GM19099 (cell line): ENCODE data around the gene UNC5C.

Experiments
- POLR2A ChIP-seq: IDR thresholded peaks from 3 replicates; pipeline ENCODE4 v1.6.1; 2011; ENCODE audit warnings: low read depth; ENCODE audit not compliant: insufficient read length; ENCODE audit errors: extremely low read depth

UNC5C gene

DNA sequence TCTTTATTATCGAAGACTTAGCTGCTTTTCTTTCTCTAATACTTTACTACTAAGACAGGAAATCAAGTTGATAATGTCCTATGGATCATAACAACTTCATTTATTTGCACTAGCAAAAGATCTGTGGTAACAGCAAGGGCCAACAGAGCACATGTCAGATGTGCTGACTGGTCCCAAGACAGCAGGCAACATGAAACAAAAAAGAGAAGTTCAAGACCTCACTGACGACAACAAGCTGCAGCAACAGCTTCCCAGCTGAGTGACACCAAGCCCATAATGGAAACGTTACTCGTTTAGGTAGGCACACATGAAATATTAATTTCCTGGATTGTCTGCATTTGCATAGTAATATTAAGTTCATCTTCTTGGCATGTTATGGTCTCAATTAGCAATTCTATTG is 126.9 kb downstream of the UNC5C start:
- TF ChIP-seq POLR2A: no peak

DNA sequence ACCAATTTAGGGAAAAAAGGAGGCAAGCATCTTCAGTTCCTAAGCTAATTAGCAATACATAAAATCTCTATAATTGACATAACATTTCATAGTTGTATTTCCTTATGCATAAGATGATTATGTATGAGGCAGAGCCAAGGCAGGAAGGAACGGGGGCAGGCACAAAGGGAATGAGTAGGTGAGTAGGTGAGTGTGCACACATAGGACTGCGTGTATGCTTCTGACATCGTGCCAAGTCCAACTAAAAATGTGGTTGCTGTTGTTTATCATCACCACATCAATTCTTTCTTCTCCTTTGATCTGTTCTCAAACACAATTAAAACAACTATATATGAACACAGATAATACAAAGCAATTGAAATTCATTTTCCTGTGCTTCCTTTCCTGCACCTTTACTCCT is 131.2 kb downstream of the UNC5C start:
- no peak for TF ChIP-seq POLR2A

DNA sequence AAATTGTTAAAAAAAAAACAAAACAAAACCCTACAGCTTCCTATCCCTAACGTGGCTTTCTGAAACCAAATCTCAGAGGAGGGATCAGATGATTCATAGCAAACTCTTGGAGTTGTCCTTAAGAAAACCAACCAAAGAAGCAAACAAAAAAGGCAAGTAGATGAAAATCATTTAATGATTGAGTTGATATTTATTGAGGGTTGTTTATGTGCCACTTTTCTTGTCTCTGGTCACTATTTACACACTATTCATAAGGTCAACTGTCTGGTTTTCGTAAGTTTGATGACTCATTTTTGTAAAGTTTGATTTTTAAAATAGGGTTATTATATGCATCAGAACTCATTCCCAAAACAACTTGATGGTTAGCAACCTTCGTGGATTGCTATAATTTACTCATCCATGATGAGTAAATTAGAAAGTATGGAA is 133.4 kb downstream of the UNC5C start:
- no peak for TF ChIP-seq POLR2A

DNA sequence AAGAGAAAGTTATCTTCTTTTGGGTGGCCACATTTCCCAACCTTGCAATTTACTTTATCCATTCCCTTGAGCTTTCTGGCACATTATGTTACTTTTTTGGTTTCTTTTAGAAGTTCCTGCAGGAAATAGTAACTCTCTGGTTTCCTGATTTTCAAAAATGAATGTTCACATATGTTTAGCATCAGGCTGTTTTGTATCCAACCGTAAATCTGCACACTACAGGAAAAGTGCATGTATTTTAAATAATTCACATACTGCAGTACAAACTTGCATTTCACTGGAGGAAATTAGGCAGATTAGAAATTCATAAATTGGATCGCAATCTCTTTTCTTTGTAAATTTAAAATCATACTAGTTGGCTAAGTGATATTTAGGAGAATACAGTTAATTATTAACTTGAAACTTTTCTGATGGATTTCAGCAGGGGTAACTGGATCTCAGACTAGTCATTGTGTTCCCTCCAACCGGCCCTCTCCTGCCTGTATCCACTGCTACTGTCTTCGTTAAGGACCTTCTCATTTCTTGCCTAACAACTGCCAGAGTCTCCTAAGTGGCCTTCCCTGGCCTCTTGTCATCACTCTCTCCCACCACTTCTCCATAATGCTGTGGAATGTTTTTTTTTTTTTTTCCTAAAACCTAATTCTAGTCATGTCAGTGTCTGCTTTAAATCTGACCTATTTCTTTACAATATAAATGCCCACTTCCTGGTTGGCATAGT is 137.2 kb downstream of the UNC5C start:
- TF ChIP-seq POLR2A: no peak

DNA sequence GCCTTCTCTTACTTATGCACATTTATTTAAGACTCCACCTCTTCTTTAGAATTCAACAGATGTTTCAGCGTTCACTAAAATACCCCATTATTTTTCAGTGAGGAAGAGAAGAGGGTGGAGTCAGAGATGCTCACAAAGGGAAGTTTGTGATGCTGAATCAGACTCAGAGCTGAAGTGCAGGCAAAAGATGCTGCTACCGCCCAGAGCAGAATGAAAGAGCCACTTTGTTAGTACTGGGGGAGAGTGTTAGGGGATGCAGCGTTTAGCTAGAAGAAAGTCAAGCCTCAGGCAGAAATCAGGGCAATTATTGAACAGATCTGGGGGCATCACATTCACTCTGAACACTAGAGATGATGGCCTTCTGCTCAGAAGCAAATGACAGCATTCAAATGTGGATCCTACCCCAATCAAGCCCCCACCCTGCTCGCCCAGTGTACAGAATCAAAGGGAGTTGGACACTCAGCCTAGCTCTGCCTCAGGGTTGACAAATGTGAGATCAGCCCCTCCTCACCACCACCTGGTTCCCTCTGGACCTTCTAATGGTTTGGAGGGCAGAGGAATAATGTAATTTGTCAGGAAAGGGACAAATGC is 138.3 kb downstream of the UNC5C start:
- TF ChIP-seq POLR2A: no peak

DNA sequence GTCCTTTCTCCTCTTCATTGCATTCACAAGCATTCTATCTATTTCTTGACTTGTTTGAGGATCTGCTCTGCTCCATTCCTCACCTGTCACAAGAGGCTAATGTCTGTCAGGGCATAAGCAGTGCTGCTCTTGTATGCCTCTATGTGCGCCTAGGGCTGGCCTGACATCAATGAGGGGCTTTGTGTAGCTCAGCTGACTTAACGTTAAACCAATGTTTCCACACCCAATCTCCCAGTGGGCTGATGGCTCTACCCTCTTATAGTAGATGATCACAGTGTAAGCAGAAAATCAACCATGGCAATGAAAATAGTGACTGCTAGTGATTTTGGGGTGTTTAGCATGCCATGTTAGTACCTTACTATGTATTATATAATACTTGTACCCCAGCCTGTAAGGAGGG is 139.0 kb downstream of the UNC5C start:
- TF ChIP-seq POLR2A: no peak

DNA sequence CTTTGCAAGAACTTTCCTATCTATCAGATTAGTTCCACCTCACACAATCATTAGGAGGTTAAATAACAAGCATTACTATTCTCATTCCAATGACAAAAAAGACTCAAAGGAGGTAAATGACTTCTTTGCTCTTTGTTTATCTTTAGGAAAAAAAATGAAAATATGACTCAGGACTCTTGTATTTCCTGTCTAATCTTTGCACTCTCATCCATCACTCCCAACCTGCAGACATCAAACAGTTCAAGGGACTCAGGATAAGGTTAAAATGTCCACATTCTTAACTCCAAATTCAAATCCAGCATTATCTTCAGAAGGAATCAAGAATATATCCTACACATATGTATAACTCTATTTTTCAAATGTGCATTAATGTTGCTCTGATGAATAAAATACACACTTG is 139.6 kb downstream of the UNC5C start:
- no peak for TF ChIP-seq POLR2A

DNA sequence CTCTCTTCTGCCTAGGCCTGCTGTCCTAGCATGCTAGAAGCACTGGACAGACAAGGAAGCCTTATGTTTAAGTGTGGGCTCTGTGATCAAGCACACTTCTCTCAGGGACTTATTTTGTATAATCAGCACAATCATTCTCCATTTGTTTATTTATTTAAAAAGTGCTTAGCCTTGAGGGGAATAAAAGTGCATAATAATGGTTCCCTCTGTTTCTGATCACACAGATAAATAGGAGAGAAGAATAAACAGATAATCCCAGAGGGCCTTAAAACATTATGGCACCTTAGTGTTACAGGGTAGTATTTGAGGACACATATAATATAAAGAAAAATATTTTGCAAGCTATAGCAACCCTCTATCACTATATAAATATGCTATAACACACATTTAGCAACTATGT is 146.5 kb downstream of the UNC5C start:
- TF ChIP-seq POLR2A: no peak

DNA sequence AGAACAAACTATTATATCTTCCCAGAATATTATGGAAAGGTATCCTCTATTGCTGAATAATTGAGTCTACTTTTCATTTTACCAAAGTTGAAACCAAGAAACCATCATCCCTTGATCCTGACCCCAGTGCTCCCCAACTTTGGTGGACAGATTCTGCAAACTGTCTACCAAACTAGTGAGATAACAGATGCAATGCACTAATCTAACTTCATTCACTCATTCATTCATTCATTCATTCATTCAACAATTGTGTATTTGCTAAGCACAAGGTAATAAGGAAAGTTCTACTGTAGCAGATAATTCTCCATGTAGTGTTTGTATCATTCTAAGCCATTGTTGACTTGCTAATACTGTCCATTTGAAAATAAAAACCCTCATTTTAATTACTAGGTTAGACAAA is 150.6 kb downstream of the UNC5C start:
- TF ChIP-seq POLR2A: no peak

DNA sequence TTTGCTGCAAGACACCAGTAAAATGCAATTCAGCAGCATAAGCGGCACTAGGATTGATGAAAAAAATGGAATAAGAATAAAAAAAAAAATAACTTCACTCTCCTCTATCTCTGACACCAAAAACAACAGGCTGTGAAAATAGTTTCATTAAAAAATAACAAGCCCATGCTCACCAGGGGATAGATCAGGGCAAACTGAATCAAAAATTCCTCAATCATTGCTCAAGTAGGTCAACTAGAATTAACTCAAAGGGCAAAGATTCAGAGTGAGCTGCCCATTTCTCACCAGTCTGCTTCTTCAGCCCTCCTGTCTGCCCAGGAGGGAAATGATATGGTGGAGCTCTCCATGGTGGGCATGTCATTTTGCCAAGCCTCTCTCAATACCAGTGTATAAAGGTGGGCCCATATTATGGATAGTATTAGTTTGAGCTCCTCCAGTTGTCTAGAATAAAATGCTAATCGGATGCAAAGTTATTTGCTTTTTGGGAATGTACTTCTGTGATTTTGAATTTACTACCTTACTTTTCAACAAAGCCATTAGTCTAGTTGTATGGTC is 153.9 kb downstream of the UNC5C start:
- no peak for TF ChIP-seq POLR2A

DNA sequence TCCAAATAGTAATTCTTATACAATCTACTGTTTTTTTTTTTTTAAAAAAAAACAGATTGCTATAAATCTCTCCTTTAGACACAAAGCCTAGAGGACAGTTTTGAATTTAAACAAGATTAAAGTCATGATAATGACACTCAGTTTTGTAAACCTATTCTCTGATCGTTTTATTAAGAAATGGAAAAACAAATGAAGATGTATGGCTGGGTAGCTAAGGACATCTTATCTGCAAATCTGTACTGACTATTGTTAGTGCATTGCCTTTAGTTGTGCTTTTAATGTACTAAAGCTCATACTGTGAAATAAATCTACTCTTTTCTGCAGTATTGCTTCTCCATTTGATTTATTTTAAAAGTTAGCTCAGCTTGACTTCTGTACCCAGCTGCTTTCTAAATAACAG is 155.0 kb downstream of the UNC5C start:
- TF ChIP-seq POLR2A: no peak

DNA sequence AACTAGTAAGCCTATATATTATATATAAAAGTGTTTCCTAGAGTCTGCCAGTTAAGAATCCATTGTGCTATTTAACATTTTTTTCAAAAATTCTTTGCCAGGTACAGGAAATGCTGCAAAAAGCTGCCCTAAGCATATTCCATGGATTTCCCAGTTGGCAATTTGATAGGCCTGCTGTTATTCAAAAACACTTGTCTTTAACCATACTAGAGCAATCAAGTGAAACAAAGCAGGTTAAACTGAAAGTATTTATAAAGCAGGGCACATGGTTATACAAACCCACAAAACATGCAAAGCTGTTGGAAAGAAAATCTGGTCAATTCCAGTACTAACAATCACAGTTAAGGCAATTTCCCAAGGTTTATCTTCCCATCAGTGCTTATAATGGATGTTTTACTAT is 159.9 kb downstream of the UNC5C start:
- TF ChIP-seq POLR2A: no peak

DNA sequence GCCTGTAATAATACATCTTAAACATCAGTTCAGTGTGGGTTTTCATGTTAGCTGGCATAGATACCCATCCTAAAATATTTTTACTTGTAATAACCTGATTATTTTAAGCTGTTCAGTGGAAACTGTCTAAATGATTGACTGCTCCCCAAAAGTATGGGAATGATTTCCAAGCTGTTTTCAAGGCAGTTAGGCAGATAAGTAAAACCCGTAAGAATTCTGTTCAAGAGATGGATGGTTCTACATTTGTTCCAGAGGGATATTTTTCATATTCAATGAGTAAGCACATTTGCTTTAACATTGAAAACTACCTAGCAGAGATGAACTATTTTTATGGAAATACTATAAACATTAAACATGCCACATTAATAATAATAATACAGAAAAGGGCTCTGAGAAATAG is 161.1 kb downstream of the UNC5C start:
- no peak for TF ChIP-seq POLR2A

DNA sequence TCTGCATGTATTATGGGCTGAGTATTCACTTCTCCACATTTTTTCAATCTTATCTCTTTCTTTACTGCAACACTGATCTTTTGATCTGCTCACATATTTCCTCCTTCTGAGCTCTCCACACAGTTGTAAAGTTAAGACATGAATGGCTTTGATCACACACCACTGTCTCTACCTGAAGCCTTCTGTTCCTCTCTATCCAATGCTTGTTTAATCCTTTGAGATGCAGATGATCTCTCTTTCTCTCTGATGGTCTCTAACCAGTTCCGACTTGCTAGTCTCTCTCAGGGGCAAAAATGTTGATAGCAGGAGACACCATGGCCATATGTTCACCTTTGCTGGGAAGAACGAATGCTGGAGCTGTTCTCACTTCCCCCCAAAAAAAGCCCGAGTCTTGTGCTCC is 162.4 kb downstream of the UNC5C start:
- no peak for TF ChIP-seq POLR2A

DNA sequence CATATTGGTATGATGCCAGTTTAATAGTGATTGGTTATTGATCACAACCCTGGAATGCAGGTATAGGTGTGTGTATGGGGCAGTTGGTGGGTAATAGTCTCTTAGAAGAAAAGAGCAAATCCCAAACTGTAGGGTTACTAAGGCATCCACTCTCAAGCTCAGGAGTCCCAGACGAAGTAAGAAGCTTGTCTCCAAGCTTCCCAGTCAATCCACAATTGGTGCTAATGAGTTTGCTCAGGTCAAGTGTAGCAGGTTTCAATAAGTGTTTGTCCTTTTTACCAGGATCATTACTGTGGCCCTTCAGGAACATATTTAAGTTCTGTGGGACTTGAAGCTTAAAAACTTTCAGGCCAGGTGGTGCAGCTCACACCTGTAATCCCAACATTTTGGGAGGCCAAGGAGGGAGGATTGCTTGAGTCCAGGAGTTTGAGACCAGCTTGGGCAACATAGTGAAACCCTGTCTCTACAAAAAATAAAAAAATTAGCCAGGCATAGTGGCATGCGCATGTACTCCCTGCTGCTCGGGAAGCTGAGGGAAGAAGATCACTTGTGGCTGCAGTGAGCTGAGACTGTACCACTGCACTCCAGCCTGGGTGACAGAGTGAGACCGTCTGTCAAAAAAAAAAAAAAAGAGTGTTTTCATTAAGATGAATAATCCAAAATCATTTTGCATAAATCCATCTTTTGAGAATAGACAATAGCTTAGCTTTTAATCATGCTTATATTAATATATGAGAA is 166.8 kb downstream of the UNC5C start:
- TF ChIP-seq POLR2A: no peak

DNA sequence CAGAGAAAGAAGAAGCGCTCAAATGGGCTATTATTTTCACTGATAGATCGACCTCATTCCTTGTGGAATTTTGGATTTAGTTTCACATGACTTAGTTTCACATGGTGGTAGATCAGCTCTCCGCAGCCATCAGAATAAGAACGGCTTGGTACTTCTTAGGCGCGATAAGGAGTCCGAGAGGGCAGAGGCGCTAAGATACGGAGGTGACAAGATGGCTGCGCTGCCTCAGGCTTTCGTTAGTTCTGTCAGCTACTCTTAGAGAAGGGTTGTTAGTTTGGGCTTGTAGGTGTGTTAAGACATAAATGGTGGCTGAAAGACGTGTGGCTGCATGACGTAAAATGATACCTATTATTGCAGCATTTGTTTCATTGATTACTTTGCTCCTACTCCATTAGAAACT is 169.1 kb downstream of the UNC5C start:
- no peak for TF ChIP-seq POLR2A
